GM21737 (cell line): ENCODE data around the gene C5orf22.
"Not testable (repeated sequence)": the region's sequence is repeated elsewhere in the genome, so short reads cannot be mapped to it uniquely, and the experiment has no call there.

Source experiments
- ATAC-seq: cut with Tn5 transposase; IDR thresholded peaks from one replicate; pipeline ENCODE4 v1.9.1; 2021; ENCODE audit warnings: mild to moderate bottlenecking, moderate library complexity; ENCODE audit not compliant: unreplicated experiment

Gene C5orf22

GRCh38 chr5:31598640-31599611 is 66.8 kb downstream of the C5orf22 start:
- no peak for ATAC-seq

- not testable (repeated sequence) for ATAC-seq
These were observed 70.2 kb downstream of the C5orf22 start for GRCh38 chr5:31602305-31602704.

GRCh38 chr5:31604240-31604639 is 72.1 kb downstream of the C5orf22 start:
- no peak for ATAC-seq

DNA sequence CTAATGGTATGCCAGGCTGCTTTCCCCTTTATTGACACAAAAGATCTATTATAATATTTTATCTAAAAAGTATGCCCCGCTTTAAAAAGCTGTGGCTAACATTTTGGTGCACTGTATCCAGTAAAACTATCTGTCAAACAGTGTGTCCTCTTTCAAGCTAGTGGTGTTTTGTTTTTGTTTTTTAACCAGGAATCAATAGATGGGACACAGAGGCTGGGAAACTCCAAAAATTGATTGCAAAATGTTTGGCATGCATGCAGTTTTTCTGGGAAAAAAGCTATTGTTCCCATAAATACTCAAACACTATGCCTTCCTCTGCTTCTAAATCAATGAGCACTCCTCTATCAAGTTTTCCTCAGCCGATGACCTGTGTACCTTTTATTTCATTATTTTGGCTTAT is 72.5 kb downstream of the C5orf22 start:
- ATAC-seq = no peak
